Liver (tissue), 3 donors: ENCODE data around the gene KIAA0513.

ENCODE experiments used
- JUND ChIP-seq, 2 donors: IDR thresholded peaks; 2 replicates each; pipeline ENCODE4 v1.6.1; 2016; ENCODE audit warnings: antibody characterized with exemption in 2 of 2
- MAX ChIP-seq: IDR thresholded peaks from 2 replicates; pipeline ENCODE4 v1.6.1; 2016; ENCODE audit warnings: antibody characterized with exemption
- REST ChIP-seq: IDR thresholded peaks from 2 replicates; pipeline ENCODE4 v1.6.1; 2016; ENCODE audit warnings: antibody characterized with exemption, mild to moderate bottlenecking
- RXRA ChIP-seq, 2 donors: IDR thresholded peaks; 2 replicates each; pipeline ENCODE4 v1.6.1; 2017 to 2018; ENCODE audit warnings: antibody characterized with exemption in 2 of 2, mild to moderate bottlenecking in 1 of 2
- TAF1 ChIP-seq: conservative IDR thresholded peaks from 2 replicates; pipeline ENCODE4 v1.6.1; 2016; ENCODE audit warnings: antibody characterized with exemption, mild to moderate bottlenecking
- YY1 ChIP-seq: IDR thresholded peaks from 2 replicates; pipeline ENCODE4 v1.6.1; 2016; ENCODE audit warnings: antibody characterized with exemption, mild to moderate bottlenecking
- TF ChIP-seq, protein P1 (sequence below): fragments of 150-350 bp; IDR thresholded peaks from 2 replicates; pipeline ENCODE4 v1.5.1; 2017; ENCODE audit warnings: improper control_type of control experiment, low read depth, low read length; ENCODE audit not compliant: missing input control
- donor health status: healthy.
- donor health status: healthy.

GRCh38 chr16:84985079-84986065 is 42.2 kb upstream of the KIAA0513 start:
- TF ChIP-seq MAX = no peak
- TF ChIP-seq, protein P1, sequence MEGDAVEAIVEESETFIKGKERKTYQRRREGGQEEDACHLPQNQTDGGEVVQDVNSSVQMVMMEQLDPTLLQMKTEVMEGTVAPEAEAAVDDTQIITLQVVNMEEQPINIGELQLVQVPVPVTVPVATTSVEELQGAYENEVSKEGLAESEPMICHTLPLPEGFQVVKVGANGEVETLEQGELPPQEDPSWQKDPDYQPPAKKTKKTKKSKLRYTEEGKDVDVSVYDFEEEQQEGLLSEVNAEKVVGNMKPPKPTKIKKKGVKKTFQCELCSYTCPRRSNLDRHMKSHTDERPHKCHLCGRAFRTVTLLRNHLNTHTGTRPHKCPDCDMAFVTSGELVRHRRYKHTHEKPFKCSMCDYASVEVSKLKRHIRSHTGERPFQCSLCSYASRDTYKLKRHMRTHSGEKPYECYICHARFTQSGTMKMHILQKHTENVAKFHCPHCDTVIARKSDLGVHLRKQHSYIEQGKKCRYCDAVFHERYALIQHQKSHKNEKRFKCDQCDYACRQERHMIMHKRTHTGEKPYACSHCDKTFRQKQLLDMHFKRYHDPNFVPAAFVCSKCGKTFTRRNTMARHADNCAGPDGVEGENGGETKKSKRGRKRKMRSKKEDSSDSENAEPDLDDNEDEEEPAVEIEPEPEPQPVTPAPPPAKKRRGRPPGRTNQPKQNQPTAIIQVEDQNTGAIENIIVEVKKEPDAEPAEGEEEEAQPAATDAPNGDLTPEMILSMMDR = no peak
- no peak for TF ChIP-seq REST
- TF ChIP-seq YY1 = no peak
- no peak for TF ChIP-seq TAF1
- no peak for TF ChIP-seq JUND (IDR thresholded peaks at IDR 0.05)
- TF ChIP-seq RXRA (IDR thresholded peaks at IDR 0.05) = no peak
